ENCODE results near the gene KRR1. TPM values are rescaled to one million over a fixed set of nuclear protein-coding genes. Genes with fewer than 3 reads are reported as not detected.

KRR1 gene
- total RNA-seq, 2 experiments from 2014 or later = 144 to 148 TPM

- ATAC-seq (ENCODE audit: poor library complexity) = peak; percentile 9
- H3K27me3 Mint-ChIP-seq = no peaks in the 10 kb centered on the region
- CTCF ChIA-PET = interaction anchor here (0.7 to 3.4 kb wide), 6 partner anchors 22 to 554 kb away, joined by 3 to 18 read pairs (median 4); partner anchors contain the start of genes GLIPR1L1 and KRR1
These were observed 28.8 kb downstream of the KRR1 start for GRCh38 chr12:75482646-75483045.

GRCh38 chr12:75481774-75482173 is 29.6 kb downstream of the KRR1 start:
- H3K36me3 Mint-ChIP-seq (ENCODE audit: low read depth) = peaks cover 53% of the 10 kb centered on the region

More at GRCh38 chr12:75482646-75483045, 28.8 kb downstream of the KRR1 start:
- peaks cover 85% of the 10 kb centered on the region for H3K4me1 Mint-ChIP-seq (ENCODE audit: low read depth)
- POLR2A ChIA-PET = interaction anchor here (0.8 to 4.1 kb wide), 5 partner anchors 22 to 92 kb away, joined by 3 to 26 read pairs (median 13); partner anchors contain the start of genes GLIPR1L2 and KRR1
- DNase-seq = peak in 3 of 14 experiments; percentile 51 to 75 (median 70)
- peak overlapping the region; percentile 65 for H3K4me3 ChIP-seq (ENCODE audit: low read length)
- peak overlapping the region; percentile 95 for H3K4me3 Mint-ChIP-seq
- peaks cover 27% of the 10 kb centered on the region for H3K36me3 ChIP-seq (ENCODE audit: insufficient read depth, low read length)
- peaks cover 56% of the 10 kb centered on the region for H3K36me3 Mint-ChIP-seq (ENCODE audit: low read depth)
- peak overlapping the region; percentile 95 for H3K27ac Mint-ChIP-seq
- H3K9me3 ChIP-seq (ENCODE audit: control insufficient read depth in 1 of 2, insufficient read depth in 1 of 2, low read length in 2 of 2) = no peaks in the 10 kb centered on the region
- no peak for TF ChIP-seq CTCF (IDR thresholded peaks at IDR 0.05)
- no peaks in the 10 kb centered on the region for H3K9me3 Mint-ChIP-seq
- H3K27ac ChIP-seq (ENCODE audit: low read depth in 1 of 2, low read length in 2 of 2) = peak overlapping the region; percentile 26 to 77
- peaks cover 53% of the 10 kb centered on the region for H3K4me1 ChIP-seq (ENCODE audit: insufficient read depth, low read length)
- intact Hi-C loops (cut with DNase I, micrococcal nuclease) = loop anchor here (2.0 to 5.0 kb wide), 6 partner anchors 26 to 555 kb away; partner anchors contain the start of genes CAPS2 (in 1 of the 2), GLIPR1L1 (in 1 of the 2) and GLIPR1L2 (in 1 of the 2)
- H3K27me3 ChIP-seq (ENCODE audit: control insufficient read depth in 1 of 2, insufficient read depth in 2 of 2, low read length in 2 of 2) = no peaks in the 10 kb centered on the region

More at GRCh38 chr12:75481774-75482173, 29.6 kb downstream of the KRR1 start:
- peak overlapping the region; percentile 76 to 77 for H3K27ac ChIP-seq (ENCODE audit: low read depth in 1 of 2, low read length in 2 of 2)
- Mint-ChIP-seq H3K27ac (peak overlapping the region; percentile 95), H3K9me3 (no peaks in the 10 kb centered on the region), H3K27me3 (no peaks in the 10 kb centered on the region), H3K4me1 (ENCODE audit: low read depth) (peaks cover 91% of the 10 kb centered on the region), H3K4me3 (peak overlapping the region; percentile 95)
- ATAC-seq (ENCODE audit: poor library complexity) (no peak), DNase-seq (peak in 3 of 14 experiments; percentile 46 to 57 (median 55))
- no peaks in the 10 kb centered on the region for H3K9me3 ChIP-seq (ENCODE audit: control insufficient read depth in 1 of 2, insufficient read depth in 1 of 2, low read length in 2 of 2)
- no peak for TF ChIP-seq CTCF (IDR thresholded peaks at IDR 0.05)
- ChIA-PET CTCF (no interaction called here), POLR2A (interaction anchor here (2.6 to 3.5 kb wide), 5 partner anchors 25 to 550 kb away, joined by 13 to 27 read pairs (median 17); partner anchors contain the start of genes GLIPR1L2, KRR1 and PHLDA1)
- peaks cover 53% of the 10 kb centered on the region for H3K4me1 ChIP-seq (ENCODE audit: insufficient read depth, low read length)
- intact Hi-C loops (cut with DNase I, micrococcal nuclease) = loop anchor here (2.0 to 5.0 kb wide), 8 partner anchors 25 to 556 kb away; partner anchors contain the start of genes CAPS2 (in 1 of the 2), GLIPR1L1 (in 1 of the 2), GLIPR1L2 (in 1 of the 2) and KRR1 (in 1 of the 2)
- H3K4me3 ChIP-seq (ENCODE audit: low read length) = peak overlapping the region; percentile 65
- no peaks in the 10 kb centered on the region for H3K27me3 ChIP-seq (ENCODE audit: control insufficient read depth in 1 of 2, insufficient read depth in 2 of 2, low read length in 2 of 2)
- H3K36me3 ChIP-seq (ENCODE audit: insufficient read depth, low read length) = peaks cover 18% of the 10 kb centered on the region
